Omental fat pad (tissue), 4 donors: ENCODE results near the gene RAB5B. TPM values are rescaled to one million over a fixed set of nuclear protein-coding genes. Genes with fewer than 3 reads are reported as not detected.

ENCODE experiments used
- ATAC-seq: fragments of 150-250 bp; one replicate; pipeline ENCODE4 v1.9.1; 2016; ENCODE audit warnings: mild to moderate bottlenecking, moderate library complexity; ENCODE audit not compliant: low FRiP score
- DNase-seq: peaks from one replicate; pipeline ENCODE4 v3.0.0-alpha.2; 2019; ENCODE audit warnings: low spot score
- total RNA-seq, 4 donors: library from RNA; depleted of rRNA; stranded (reverse); fragments of >200 nt; gene quantifications; one replicate each; pipeline ENCODE4 v1.1.0, GENCODE V29; 2016
- TF ChIP-seq, protein P1 (sequence below), 3 donors: fragments of 450-650 bp; IDR thresholded peaks; one replicate each; pipeline ENCODE4 v1.5.1; 2016 to 2017; ENCODE audit warnings: antibody characterized with exemption in 3 of 3, mild to moderate bottlenecking in 3 of 3, moderate library complexity in 2 of 3

RAB5B gene
- total RNA-seq, 4 donors from 2014 or later: 46.2 to 71.5 (median 64.8) TPM

DNA sequence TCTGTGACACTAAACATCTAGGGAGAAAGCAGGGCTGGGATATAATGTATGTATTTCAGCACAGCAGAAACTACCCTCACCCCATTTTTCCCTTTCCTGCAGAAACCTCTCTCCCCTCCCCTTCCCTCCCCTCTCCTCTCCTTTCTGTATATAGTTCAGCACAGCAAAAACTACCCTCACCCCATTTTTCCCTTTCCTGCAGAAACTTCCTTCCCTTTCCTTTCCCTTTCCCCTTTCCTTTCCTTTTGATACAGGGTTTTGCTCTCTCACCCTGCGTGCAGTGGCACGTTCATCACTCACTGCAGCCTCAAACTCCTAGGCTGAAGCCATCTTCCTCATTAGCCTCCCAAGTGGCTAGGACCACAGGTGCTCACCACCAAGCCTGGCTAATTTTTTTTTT is 10.1 kb upstream of the RAB5B start:
- no peak for ATAC-seq
- TF ChIP-seq, protein P1, sequence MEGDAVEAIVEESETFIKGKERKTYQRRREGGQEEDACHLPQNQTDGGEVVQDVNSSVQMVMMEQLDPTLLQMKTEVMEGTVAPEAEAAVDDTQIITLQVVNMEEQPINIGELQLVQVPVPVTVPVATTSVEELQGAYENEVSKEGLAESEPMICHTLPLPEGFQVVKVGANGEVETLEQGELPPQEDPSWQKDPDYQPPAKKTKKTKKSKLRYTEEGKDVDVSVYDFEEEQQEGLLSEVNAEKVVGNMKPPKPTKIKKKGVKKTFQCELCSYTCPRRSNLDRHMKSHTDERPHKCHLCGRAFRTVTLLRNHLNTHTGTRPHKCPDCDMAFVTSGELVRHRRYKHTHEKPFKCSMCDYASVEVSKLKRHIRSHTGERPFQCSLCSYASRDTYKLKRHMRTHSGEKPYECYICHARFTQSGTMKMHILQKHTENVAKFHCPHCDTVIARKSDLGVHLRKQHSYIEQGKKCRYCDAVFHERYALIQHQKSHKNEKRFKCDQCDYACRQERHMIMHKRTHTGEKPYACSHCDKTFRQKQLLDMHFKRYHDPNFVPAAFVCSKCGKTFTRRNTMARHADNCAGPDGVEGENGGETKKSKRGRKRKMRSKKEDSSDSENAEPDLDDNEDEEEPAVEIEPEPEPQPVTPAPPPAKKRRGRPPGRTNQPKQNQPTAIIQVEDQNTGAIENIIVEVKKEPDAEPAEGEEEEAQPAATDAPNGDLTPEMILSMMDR (IDR thresholded peaks at IDR 0.05): no peak
- DNase-seq: no peak

DNA sequence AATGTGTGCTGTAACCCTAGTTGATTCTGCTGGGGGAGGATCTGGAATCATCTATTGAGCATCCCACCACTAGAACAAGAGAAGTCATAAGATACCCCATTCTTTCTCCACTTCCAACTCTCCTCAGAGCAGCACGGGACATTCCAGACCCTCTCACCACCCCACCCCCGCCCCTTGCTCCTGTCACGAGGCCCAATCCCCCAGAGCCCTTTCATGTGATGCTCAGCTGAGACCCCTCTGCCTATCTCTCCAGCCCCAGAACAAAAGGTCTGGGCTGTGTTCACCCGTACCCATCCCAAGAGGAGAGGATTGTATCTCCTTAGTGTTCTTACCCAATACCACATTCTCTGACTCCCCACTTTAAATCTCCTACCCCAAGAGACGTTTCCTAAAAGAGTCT is 8.6 kb upstream of the RAB5B start:
- TF ChIP-seq, protein P1 (IDR thresholded peaks at IDR 0.05): no peak
- no peak for ATAC-seq
- no peak for DNase-seq

DNA sequence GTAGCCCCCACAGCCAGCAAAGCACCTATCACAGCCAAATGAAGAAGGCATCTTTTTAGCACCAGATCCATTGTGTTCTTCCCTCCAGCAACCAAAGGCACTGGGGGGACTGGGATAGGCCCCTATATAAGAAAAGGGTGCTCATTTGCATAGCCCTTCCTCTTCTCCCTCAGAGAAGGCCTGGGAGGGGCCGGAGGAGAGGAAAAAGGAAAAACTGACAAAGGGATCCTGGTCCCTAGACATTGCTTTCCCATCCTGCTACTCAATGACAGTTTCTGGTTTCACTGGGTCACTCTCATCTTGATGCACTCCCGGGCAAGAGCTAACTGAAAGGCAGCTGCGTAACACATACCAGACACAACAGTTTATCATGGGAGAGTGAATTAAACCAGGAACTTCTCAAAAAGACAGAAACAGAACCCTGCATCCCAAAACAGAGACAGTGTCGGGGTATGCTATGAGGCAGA is 7.9 kb upstream of the RAB5B start, which contains the start of gene PMEL:
Gene PMEL (minus strand): TSS at position 102 of the 467 bp plus-strand sequence. CDS start 31 bp downstream, at position 71.
- TF ChIP-seq, protein P1 (IDR thresholded peaks at IDR 0.05): no peak
- no peak for DNase-seq
- ATAC-seq: no peak

DNA sequence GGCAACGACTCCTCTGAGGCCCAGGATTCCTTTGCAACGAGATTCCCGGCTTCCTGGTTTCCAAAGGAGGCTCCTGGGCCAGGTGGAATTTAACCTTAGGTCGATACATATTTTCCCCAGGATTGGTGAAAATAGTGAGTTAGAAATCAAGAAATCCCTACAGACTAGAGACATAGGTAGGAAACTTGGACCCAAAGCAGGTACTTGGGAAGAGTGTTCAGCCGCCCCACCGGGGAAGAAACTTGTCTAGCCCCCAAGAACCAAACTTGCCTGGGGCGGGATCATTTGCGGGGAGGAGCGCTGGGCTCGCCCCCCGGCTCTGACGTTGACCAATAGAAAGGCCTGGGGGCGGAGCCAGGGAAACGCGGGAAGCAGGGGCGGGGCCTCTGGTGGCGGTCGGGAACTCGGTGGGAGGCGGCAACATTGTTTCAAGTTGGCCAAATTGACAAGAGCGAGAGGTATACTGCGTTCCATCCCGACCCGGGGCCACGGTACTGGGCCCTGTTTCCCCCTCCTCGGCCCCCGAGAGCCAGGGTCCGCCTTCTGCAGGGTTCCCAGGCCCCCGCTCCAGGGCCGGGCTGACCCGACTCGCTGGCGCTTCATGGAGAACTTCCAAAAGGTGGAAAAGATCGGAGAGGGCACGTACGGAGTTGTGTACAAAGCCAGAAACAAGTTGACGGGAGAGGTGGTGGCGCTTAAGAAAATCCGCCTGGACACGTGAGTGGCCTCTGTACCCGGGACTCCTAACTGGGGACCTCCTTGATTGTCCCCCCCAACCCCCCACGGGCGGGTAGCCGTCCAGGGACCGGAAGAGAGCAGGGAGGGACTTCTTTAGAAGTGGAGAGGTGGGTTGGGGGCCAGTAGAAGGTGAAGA is 7.2 kb upstream of the RAB5B start, which contains the start of gene CDK2:
Gene CDK2 (plus strand): TSS at position 423 of the 874 bp plus-strand sequence. CDS start 179 bp downstream, at position 602.
- TF ChIP-seq, protein P1 (IDR thresholded peaks at IDR 0.05): no peak

DNA sequence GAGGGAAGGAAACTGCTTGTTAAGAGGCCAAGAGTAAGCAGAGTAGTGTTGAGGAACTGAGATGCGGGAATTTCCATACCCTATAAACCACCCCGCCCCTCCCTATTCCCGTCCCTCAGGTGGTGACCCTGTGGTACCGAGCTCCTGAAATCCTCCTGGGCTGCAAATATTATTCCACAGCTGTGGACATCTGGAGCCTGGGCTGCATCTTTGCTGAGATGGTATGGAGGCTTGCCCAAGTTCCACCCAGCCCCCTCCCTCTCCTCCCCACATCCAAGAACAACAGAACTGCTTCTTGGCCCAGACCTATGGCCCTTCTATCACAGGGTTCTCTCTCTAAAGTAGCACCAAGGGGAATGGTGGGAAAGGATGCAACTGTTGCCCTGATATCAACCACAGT is 4.5 kb upstream of the RAB5B start:
- DNase-seq (no peak), ATAC-seq (no peak)
- TF ChIP-seq, protein P1 (IDR thresholded peaks at IDR 0.05): no peak

More for the DNA sequence above, 7.2 kb upstream of the RAB5B start, which contains the start of gene CDK2:
- peak; percentile 94 for ATAC-seq
- DNase-seq: peak; percentile 94

DNA sequence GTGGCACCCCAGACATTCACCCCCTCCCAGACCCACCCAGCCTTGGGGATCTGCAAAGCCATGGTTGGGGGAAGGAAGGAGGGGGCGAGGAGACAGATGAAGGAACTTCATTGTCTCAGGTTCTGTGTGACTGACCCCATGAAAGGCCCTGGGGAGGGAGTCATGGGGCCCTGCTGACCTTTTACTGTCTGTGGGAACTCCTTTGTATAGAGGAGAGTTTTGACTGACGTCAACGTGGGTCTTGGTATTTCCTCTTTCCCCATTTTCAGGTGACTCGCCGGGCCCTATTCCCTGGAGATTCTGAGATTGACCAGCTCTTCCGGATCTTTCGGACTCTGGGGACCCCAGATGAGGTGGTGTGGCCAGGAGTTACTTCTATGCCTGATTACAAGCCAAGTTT is 3.1 kb upstream of the RAB5B start:
- no peak for DNase-seq
- ATAC-seq: no peak
- TF ChIP-seq, protein P1 (IDR thresholded peaks at IDR 0.05): no peak
